HG02981 (cell line): ENCODE data around the gene CELA2A.

Experiments used
- ATAC-seq: cut with Tn5 transposase; IDR thresholded peaks from one replicate; pipeline ENCODE4 v1.9.1; 2021; ENCODE audit warnings: mild to moderate bottlenecking, moderate library complexity; ENCODE audit not compliant: unreplicated experiment

The CELA2A gene

DNA sequence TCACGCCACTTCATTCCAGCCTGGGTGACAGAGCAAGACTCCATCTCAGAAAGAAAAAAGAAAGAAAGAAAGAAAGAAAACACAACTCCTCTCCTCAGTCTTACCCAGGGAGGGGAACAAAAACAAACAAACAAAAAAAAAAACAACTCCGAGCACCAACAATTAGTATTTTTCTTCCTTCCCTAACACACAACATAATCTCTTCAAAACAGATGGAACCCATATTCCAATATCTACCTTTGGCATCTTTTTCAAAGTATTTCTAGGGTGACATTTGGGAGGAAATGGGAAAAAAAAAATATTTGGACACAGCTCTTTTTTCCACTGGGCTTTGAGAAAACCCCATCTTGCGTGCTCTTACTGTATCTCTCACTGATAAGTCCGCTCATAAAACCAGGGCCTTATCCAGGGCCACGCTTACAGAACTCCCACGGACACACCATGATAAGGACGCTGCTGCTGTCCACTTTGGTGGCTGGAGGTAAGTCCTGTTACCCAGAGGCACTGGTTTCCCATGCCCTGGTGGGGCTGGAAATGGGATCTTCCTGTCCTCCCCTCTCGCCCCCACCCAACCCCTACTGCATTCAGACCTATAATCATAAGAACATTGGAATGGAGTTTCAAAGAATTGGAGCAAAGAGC, at the start of gene CELA2A:
TSS of gene CELA2A (plus strand) at position 420 of the 642 bp plus-strand sequence. CDS start at position 442, 22 bp downstream.
- no peak for ATAC-seq

DNA sequence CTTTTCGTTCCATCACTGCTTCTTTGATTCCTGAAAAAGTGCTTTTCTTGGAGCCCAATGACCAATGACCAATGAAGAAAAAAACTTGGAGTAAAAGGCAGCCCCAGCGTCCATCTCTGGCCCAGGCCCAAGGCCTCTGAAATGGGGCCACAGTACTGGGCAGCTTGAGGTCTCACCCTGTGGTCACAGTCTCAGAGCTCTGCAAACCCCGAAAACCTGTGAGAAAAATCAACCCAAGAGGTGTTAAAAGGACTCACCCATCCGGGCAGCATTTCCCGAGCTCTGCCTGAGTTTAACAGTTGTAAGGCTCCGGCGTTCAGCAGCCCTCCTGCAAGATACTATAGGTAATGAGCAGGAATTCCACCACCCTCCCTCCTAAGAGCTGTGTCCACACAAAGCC, 49.0 kb upstream of the CELA2A start:
- no peak for ATAC-seq

DNA sequence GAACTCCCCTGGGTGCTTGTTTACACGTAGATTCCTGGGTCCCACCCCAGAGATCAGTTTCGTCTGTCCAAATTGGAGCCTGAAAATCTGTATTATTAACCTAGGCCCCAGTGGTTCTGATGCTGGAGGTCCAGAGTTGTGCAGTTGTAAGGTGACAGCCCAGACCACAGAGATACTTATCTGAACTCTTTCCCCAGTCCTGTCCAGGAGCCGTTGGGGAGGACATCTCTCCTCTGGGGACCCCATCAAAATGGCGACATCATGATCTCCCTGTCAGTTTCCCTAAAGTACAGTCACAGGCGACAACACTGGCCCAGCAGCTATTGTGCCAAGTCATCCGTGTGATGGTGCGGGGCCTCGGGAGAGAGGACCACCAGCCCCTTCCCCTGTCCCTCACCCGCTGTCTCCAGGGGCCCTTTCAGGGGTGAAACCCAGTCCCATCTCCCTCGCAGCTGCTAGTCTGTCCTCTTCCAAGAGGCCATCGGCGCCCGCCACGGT, 47.6 kb upstream of the CELA2A start:
- ATAC-seq, result no peak

DNA sequence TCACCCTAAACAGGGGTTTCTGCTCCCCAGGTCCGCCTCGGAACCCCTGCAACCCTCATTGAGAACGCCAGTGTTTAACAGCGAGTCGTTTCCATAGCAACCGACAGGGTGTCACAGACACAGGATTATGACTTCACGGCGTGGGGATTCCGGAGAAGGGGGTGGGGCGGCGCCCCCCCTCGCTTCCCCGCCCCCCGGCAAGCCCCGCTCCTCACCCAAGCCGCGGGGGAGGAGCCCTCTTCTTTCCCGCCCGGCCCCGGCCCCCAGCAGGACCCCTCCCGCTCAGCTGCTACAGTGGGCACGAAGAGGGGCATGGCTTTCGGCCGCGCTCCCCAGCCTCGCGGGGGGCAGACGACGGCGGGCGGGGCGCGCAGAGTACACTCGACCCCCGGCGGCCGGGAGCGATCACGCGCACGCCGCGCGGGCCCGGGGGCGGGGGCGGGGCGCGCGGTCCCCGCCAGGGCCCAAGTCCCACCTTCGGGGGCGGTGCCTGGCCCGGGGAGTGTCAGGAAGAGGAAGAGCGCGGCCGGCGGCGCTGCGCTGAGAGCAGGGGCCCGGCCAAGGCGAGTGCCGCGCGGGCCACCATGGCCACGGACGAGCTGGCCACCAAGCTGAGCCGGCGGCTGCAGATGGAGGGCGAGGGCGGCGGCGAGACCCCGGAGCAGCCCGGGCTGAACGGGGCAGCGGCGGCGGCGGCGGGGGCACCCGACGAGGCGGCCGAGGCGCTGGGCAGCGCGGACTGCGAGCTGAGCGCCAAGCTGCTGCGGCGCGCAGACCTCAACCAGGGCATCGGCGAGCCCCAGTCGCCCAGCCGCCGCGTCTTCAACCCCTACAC, 46.9 kb upstream of the CELA2A start, which contains the start of gene EFHD2:
TSS of gene EFHD2 (plus strand) at position 501 of the 835 bp plus-strand sequence. CDS start at position 585, 84 bp downstream.
- peak; percentile 68 for ATAC-seq

DNA sequence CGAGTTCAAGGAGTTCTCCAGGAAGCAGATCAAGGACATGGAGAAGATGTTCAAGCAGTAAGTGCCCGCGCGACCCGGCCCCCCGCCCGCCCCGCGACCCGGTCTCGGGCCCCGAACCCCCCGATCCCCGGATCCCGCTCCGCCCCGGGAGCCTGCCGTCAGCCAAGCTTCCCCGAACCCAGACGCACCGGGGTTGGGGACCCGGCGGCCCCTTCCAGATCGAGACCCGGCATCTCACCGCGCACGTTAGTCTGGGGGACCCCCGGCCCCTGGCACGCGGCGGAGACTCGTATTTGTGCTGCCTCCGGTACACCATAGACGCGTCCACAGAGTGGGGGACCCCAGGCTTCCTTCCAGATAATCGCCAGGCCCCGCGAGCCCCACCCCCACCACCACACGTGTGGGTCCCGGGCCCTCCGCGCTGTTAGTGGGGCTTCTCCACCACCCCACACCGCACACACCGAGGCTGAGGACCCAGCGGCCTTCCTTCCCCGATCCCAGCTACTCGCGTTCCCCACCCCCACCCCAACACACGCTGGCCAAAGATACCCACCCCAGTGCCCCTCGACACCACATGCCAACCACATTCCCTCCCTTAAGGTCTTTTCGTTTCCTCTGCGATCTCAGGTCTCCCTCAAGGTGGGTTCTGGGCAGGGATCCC, 46.2 kb upstream of the CELA2A start:
- no peak for ATAC-seq

DNA sequence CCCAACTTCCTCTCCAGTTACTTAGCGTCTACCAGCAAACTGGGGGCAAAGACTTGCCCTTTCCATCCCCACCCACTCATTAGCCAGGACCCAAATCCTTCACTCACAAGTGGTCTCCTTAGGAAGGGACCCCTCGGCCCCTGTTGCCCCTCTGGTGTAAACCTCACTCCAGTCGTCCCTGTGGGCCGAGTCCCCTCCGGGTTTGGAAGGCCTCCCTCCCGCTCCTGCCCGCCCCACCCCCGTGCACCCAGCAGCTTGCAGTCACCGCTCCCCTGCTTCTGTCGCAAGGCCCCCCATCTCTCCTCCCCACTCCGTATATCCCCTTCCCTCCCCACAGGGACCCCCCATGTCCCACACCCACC, 45.7 kb upstream of the CELA2A start:
- no peak for ATAC-seq

DNA sequence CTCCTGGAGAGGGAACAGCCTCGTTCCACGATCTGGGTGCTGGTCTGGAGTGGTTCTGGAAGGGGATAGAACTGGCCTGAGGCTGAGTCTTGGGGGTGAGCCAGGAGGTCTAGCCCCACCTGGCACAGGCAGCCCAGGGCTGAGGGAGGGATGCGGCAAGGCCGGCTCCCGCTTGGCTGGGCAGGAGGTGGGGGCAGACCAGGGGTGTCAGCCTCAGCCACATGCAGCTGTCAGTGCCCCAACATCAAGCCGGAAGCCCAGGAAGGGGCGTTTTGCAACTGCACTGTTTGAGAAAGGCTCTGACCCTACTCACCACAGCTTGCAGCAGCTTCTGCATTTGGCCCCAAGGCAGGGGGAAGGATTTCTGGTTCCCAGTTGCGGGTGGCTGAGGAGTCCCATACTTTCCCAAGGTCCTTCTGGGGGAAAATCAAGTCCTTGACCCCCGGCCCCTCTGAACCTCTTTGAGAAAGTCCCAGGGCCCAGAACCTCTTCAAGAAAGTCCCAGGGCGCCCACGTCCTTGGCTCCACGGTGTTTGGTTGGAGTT, 44.9 kb upstream of the CELA2A start:
- ATAC-seq, result peak; percentile 52

DNA sequence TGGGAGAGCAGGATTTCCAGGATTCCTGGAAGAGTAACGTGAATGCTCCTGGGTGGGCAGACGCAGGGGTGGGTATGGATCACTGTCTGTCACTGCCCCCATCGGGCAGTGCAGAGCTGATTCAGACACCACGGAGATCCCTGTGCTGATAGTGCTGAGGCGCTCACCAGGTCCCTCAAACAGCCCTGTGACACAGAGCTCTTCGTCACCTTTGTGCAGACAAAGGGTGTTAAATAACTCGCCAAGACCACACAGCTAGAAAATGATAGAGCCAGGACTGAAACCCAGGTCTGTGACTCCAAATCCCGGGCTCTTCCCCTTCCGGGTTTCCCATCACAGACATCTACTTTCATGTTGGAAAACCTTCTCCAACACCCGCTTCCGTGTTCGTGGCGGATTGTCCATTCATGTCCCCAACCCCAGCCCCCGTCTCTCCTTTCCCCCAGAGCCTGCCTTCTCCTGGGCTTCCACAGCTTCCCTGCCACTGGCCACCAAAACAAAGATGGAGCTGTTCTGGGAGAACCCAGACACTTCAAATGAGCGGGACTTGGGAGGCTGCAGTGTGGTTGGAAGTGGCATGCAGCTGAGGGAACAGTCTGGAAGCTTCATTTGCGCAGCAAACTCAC, 44.2 kb upstream of the CELA2A start:
- no peak for ATAC-seq

DNA sequence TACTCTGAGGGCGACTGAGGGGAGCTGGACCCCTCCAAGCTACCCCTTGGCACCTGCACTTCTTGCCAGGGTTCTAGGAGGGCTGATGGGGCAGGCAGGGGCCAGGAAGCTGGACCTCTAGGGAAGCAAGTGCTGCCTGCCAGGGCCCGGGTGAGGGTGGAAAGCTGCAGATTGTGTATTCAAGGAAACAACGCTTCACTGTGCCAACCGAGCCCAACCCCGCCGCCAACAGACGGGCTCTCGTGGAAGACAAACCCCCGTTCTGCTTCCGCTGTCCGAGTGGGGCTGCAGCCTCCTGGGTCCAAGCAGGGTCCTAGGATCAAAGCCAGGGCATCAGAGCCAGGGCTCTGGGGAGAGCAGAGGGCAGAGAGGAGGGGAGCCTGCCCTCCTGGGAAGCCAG, 43.7 kb upstream of the CELA2A start:
- ATAC-seq, result no peak

DNA sequence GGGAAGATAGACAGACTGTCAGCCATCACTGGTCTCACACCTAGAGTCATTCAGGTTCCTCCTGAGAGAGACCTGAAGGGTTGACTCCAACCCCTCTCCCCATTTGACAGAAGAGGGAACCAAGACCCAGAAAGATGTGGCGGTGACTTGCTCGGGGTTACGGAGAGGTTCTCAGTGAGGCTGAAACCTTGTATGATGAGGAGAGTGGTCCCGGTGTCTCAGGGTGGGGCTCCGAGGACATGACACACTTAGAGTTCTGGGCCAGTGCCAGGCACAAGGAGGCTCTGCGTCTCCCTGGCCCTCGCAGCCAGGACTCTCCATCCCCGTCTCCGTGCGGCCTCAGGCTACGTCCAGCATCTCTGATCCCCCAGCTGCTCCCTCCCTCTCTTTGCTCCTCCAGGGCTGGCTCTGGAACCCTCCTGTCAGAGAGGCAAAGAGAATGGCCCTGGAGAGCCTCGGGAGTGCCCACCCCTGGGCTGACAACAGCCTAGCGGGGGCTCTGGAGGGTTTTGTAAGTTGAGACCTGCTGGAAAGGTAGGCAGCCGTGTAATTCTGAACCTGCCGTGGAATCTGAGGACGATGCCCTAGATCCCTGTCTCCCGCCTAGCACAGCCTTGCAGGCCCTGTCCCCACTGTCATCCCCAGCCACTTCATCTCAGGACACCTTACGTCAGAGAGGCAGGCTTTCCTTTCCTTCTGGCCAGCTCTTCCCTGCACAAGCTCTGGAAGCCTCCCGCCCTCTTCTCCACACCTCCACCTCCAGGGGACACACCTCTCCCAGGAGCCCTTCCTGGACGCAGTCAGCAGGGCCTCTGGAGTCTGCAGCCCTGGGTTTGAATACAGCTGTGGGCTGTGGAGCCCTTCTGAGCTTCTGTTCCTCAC, 42.7 kb upstream of the CELA2A start:
- ATAC-seq, result no peak

DNA sequence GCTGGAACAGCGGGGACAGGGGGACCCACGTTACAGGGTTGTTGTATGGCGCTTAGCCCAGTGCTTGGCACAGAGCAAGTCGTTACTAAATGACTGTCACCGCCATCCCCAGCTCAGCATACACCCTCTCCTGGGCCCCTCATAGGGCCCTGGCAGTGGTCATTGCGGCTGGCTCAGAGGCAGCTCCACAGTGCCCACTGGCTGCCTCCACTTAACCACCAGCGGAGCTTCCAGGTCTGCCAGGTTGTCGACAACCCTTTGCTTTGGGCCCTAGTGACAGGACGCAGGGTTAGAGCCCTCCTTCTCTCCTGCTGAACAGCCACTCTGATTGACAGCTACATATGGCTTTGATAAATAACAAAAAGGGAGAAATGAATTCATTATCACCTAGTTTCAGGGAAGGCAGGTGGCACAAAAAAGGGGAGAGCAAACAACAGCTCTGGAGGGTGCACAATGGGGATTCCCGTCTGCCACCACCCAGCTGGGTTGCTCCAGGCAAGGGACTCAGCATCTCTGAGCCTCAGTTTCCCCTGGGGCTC, 42.0 kb upstream of the CELA2A start:
- no peak for ATAC-seq

DNA sequence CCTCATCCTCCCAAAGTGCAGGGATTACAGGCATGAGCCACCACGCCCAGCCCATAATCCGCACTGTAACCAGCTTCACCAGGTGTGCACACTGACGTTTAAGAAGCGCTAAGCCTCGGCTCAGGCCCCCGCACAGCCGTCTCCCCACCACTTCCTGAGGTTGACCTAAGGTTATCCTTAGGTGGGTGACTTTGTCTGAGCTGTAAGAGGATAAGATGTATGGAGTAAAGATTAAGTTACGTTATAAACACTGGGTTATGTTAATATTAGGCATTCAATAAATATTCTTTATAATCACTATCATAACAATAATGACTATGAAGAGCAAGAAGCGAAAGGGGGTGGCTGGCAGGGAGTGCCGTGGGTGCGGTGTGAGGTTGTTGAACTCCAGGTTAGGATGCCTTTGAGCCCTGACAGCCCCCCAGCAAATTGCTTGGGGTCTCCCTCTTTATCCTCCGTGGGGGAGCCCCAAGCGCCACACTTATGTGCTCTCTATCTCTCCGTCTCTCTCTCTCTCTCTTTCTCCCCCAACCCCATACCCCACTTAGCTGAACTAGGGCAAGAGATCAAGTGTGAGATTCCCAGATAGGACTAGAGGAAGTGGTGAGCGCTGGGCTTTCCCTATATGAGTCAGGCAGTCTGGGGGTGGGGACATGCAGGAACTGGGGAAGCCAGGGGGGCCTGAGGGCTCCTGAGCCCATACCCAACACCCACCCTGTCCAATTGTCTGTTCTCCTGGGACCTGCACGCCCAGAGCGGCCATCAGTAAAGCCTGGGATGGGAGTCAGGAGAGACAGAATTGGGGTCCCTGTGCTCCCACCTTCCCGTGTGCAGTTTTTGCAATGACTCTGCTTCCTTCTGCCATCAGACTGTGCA, 39.2 kb upstream of the CELA2A start:
- ATAC-seq, result peak; percentile 39

DNA sequence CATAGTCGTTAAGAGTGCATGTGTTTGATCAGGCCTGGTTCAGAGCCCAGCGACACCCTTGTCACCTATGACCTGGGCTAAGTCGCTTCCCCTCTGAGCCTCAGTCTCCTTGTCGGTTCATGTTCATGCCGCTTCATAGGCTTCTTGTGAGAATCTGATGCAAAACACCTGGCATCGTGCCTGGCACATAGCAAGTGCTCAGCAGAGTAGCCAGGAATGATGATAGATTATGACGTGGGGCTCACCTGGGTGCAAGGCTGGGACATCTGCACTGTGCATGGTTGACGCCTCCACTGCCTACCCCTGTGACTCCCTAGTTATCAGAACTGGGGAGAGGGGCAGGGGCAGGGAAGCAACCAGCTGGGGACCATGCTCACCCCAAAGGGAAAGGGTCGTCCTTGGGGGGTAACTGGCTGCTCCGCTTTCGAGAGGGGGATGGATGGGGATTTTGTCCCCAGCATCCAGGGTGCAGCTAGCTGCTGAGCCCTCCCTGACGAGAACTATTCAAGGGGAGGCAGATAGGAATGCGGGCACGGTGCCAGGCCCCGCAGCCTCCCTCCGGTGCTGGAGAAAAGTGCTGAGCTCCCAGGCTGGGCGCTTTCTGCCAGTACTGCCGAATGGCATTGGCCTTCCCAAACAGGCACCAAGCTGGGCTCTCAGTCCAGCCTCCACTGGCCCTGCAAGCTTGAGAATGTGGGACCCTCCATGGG, 37.6 kb upstream of the CELA2A start:
- ATAC-seq, result no peak

DNA sequence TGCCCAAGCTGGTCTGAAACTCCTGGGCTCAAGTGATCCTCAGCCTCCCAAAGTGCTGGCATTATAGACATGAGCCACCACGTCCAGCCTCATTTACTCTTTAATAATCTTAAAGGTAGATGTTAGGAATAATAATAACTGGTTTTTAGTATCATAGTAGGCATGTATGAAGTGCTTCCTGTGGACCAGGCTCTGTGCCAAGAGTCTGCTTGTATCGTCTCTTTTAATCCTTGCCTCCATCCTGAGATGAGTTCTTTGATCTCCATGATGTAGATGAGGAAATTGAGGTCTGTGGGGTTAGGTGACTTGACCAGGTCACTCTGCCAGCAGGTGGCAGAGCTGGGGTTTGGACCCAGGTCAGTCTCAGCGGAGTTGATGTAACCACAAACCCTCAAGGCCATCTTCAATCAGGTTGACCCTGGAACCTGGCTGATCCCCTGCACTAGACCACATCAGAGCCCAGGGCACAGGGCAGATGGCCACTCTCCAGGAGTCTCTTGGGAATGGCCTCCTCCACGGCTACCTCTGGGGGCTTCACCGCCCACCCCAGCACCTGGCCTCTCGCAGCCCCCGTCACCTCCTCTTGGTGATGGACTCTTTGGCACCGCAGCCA, 35.6 kb upstream of the CELA2A start:
- ATAC-seq, result no peak

DNA sequence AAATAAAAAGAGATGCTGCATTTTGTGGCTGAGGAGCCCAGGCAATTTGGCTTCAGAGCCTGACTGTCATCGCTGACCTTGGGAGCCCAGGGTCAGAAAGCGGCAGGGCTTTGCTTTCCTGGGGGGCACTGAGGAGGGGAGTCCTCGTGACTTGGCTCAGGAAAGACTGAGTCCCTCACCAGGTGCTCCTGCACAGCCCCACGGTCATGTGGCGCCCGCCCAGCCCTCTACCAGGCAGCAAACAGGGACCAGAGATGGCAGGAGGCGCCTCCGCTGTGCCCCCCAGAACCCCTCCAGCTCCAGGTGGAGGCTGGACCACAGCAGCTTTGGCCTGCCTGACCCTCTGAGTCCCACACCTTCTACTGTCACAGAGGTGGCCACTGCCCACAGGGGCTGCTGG, 33.7 kb upstream of the CELA2A start:
- ATAC-seq, result no peak

DNA sequence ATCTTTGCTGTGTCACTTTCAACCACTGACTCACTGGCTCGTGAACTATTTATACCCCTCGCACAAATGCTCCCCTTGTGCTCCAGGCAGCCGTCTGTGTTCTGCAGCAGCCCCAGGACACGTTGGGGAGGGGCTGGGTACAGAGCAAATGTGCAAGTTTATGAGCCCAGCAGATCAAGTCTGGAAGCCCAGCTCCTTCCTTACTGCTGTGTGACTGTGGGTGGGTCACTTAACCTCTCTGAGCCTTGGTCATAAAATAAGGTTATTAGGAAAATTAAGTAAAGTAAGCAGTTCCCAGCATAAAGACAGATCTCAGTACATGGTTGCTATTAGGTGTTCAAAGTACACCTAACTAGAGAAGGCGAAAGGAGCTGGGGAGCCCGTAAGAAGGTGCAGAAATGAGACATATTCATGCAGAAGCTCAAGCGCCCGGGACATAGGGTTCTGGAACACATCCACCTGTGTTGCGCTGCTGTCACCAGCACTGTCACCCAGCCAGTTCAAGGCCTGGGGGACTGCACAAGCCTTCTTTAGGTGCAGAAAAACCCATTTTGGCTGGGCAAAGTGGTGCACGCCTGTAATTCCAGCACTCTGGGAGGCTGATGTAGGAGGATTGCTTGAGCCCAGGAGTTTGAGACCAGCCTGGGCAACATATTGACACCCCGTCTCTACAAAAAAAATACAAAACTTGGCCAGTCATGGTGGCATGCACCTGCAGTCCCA, 33.0 kb upstream of the CELA2A start:
- no peak for ATAC-seq

DNA sequence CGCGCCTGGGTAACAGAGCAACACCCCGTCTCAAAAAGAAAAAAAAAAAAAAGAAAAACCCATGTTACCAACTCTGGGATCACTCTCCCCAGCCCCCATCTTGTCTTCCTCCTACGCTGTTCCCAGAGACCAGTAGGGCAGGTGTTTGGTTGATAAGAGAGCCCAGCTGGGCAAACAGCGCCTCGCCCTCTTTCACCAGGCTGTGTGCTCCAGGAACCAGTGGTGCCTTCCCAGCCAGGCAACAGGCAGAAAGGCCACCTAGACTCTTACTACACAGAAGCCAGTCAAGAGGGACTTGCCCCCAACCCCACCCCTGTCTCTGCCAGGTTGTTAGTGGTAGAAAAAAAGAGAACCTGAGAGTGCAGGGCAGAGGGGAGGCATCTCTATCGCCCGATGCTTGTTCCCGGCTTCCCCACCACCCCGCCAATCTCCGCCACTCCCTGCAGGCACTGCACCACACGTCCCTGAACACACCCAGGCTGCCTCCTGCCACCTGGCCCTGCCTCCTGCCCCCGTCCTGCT, 32.3 kb upstream of the CELA2A start:
- ATAC-seq, result no peak
